ENCODE measurements around the gene CLIC6.
A peak's percentile ranks its signal among the peaks of the same experiment; 100 is the strongest.

Gene CLIC6

DNA sequence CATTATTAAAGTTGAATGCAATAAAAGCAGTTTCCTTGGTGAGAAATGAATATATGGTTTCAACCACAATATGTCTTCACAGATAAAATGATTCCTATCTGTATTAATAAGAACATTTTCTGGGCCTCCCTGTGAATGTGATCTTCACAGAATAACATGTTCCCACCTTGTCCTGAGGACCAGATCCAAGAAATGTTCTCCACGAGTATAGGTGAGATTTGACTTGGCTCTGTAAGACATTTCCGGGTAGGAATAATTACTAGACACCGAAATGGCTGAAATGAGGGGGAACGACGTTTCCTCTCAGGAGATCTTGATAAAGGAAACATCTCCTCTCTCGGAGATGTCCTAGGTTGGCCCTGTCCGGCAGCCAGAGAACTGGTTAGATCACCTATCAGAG, 61.4 kb downstream of the CLIC6 start:
- no peak for DNase-seq

DNA sequence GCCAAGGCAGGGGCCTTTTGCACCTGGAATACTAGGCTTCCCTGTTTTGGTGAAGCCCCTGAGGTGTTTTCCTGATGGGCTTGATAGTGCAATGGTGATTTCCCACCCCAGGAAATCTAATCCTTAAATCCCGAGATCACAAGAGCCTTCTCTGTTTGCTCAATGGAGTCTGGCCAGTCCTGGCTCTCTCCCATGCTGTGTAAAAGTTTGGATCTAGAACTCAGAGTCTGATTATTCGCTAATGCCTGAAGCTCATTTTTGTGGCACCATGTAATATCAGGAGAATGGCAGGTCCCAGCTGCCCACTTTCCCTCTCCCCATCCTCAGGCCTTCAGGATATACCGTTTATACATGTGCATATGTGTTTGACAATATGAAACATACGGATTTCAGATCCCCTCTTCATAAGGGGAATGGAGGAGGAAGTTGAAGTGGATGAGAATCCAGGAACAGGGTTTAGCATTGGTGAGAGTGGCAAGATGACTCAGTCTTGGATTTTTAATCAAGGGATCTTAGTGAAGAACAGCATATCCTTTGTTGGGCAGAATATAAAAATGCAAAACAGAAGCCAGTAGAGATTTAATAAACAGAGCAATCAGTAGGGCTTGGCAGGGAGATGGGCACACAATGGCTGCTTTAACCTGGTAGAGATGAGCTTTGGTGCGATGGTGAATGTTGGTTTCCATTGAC, 62.1 kb downstream of the CLIC6 start:
- DNase-seq = no peak

DNA sequence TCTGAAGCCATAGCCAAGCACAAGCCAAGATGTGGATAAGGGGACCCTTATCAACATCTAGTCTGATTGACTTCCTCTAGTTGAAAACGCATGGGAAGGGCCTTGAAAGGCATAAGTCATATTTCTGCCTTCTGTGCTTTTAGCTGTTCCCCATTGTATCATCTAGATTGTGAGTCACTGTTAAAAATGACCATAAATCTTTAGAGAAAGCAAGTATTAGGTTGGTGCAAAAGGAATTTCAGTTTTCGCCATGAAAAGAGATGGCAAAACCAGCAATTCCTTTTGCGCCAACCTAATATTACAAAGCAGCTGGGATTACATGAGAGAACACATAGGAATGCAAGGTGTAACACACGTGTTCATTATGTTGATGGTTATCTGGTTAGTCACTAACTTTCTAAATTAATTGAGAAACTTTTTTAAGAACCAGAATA, 63.6 kb downstream of the CLIC6 start:
- DNase-seq = no peak

DNA sequence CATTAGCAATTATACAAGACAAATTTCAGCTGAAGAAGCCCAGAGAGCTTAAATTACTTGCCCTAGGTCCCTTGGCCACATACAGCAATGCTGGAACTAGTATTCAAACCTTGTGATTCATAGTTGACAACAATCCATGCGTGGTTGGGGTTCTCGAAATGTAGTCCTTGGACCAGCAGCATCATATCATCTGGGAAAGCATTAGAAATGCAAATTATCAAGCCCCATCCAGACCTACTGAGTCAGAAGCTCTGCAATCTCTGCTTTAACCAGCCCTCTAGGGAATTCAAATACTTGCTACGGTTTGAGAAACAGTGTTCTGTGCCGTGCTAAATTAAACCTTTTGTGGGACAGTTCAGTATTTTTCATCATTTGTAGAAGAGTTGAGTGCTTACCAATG, 65.1 kb downstream of the CLIC6 start:
- no peak for DNase-seq

DNA sequence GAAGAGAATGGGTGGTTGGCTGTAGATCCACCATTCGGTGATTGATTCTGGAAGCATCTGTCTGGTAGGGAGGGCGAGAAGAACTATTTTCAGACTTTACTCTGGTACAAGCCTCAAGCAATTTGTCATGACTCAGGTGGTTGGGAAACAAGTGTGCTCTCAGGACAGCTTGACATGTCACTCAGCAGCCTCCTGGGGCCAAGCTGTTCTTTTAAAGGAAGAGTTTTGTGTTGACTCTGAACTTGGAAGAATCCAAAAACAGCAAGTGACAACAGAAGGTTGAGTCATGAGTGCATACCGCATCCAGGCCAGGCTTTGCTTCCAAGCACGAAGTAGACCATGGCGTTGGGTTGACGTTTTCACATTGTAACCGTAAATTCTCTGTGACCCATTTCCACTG, 65.9 kb downstream of the CLIC6 start:
- no peak for DNase-seq

DNA sequence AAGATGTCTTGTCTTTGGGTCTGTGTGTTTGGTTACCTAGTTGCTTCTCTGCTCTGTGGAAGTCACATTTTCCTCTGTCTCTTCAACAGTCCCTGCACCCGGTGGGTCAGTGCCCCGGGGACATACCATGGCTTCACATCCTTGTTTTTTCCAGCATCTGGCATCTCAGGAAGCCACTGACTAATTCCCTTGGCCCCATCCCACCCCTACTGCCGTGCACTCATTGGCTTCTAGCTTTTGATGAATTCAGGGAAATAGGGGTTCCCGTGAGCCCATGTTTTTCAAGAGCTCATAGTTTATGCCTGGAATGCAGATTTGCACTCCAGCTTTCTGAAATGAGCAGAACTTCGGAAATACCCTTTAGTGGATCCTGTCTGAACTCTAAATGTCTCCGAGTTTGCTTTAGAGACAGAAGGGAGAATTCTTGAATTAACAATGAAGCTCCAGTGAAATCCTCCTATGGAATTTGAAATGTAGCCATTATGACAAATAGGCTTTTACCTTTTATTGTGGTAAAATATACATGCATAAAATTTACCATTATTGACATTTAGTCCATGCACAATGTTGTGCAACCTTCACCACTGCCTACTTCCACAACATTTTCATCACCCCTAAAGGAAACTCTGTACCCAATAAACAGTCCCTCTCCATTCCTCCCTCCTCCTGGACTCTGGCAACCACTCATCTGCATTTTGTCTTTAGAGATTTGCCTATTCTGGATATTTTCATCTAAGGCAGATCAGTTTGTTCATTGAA, 67.5 kb downstream of the CLIC6 start:
- DNase-seq = no peak

DNA sequence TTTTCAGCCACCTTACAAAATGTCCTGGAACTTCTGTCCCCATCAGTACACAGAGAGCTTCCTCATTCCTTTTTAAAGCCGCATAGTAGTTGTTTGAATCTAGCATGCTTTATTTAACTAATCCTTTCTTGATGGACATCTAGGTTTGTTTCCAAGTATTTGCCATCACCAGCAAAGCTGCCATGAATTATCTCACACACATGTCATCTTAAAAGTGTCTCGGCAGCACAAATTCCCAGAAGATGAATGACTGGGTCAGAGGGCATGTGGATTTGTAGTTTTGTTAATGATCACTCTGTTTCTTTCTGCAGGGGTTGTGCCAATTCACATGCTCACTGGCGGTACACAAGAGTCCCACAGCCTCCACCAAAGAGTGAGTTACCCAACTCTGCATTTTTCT, 68.3 kb downstream of the CLIC6 start:
- DNase-seq = no peak

DNA sequence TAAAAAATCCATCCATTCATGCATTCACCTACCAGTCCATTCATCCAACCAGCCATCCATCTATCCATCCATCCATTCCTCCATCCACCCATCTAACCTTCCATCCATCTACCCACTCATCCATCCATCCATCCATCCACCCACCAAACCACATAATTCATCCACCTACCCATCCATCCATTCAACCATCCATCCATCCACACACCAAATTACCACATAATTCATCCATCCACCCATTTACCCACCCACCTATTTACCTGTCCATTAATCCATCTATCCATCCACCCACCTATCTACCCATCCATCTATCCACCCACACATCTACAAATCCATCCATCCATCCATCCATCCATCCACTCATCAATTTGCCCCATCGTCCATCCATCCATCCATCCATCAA, 71.4 kb downstream of the CLIC6 start:
- DNase-seq = no peak

DNA sequence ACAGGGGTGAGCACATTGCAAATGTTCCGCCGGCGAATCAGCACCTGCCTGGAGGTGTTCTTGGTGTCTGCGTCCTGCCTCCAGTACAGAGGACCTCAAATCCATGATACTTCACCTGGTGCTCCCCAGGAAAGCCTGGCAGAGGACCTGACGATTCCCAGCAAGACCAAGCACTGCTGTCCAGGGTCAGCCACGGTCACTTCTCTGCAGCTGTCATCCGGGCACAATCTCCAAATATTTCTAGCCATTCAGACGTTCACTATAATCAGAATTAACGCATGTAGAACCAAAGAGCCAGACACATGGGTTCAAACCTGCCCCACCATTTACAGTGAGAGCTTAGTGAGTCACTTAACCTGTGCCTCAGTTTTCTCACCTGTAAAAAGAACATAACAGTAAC, 74.5 kb downstream of the CLIC6 start:
- DNase-seq = no peak

DNA sequence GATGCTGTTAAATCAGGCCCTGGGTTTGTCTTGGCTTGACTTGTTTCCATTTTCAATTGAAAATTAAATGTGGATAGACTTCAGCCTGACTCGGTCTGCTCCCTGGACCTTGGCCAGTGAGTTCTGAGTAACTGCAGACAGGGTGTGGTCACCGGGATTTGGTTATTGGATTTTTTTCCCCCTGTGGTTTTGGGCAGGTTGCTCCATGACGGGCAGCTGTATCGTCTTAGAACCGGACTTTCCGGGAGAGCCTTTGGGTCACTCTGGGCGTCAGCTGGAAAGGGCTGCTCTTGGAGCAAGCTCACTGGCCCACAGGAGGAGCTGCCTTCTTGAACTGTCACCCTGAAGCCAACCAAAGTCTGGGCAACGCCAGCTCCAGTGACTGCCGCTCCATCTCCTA, 75.0 kb downstream of the CLIC6 start:
- no peak for DNase-seq

DNA sequence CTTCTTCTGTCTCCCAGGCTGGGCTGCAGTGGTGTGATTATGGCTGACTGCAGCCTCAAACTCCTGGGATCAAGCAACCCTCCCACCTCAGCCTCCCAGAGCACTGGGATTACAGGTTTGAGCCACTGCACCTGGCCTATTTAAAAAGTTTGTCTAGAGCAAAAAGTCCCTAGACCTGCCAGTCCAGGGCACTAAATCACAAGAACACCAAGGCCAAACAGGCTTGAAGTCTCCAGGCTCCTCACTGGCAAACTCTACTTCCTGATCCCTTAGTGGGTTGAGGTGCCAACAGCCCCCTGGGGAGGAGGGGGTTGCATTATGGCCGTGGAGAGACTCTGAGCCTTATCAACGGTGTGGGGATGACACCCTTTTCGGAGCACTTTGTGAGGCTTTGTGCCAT, 76.0 kb downstream of the CLIC6 start:
- DNase-seq = no peak

DNA sequence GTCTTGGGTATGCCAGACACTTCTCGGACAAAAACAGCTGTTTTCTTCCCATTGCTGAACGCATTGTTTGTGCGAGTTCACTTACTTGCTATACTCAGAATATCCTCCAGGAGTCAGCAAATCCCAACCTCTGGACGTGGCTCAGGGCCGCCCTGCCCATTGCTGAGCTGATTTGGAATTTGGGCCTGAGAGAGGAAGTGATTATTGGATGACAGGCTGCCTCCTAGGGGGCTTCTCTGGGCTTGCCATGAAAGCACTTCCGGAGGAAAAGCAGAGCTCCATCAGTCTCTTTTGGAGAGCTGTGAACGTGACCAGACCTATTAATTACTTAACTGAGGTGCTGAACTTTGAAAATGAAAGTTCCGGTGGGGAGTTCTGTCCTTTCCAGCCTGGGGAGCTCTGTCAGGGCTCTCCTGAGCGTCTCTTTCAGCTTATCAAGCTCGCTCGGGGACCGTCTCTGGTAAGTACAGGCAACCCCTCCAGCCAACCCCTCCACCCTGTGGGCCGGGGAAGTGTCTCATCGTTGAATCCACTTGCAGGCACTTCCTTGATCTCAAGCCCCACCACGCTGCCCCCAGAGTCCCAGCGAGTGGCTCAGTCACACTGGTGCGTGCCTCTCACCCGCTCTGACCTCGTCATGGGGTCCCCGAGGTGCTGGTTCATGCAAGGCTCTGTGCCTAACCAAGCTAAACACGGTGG, 76.9 kb downstream of the CLIC6 start:
- DNase-seq = peak; percentile 57 to 84 (median 81)

DNA sequence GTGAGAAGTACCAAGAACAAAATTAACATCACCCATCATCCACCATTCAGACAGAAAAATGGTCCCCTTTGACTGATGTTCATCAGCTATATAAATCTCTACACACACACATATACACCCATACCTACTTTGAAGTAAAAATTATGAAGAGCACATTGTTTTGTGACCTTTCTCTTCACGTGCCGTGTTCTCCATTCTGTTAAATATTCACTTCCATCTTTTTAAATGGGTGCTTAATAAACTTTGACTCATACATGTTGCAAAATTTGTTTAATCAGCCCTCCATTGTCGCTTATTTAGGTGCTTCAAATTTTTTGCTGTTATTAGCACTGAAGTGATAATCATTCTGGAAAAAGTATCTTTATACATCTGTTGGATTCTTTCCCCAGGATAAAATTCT, 80.1 kb downstream of the CLIC6 start:
- no peak for DNase-seq

DNA sequence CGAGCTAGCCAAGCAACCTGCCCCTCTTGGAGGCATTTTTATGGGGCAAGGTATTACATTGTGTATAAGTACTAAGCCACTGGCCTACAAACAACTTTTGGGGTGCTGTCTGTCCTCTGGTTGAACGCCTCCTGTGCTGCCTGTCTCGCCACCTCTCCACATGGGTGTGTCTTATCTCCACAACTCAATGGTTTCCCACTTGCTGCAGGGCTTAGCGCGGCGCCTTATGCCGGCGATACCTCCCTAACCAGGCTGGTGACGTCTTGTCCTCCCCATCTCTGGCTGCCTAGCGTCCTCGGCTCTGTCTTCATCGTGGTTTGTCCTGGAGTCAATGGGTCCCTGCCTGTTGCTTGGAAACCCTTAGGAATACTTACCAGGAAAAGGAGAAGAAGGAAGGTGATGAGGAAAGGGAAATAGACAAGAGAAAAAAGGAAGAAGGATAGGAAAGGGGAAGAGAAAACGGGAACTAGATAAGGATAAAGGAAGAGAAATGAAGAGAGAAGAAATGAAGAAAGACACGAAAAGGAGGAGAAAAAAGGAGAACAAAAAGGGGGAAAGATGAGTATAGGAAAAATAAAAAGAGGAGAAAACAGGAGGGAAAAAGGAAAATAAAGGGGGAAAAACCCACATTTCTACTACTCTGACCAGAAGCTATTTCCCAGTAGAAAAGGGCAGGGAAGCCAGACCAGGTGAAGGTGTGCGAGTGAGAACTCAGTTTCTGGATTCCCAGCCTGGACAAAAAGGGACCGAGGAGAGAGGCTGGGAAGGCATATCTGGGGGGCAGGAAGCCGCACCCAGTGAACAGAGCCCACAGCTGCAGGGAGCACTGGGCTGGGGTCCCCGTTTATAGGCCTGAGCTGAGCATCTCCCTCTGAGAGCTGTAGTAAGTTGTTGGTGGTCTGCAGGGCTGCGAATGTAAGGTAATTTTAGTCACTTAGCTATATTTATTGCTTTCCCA, 86.2 kb downstream of the CLIC6 start:
- no peak for DNase-seq

DNA sequence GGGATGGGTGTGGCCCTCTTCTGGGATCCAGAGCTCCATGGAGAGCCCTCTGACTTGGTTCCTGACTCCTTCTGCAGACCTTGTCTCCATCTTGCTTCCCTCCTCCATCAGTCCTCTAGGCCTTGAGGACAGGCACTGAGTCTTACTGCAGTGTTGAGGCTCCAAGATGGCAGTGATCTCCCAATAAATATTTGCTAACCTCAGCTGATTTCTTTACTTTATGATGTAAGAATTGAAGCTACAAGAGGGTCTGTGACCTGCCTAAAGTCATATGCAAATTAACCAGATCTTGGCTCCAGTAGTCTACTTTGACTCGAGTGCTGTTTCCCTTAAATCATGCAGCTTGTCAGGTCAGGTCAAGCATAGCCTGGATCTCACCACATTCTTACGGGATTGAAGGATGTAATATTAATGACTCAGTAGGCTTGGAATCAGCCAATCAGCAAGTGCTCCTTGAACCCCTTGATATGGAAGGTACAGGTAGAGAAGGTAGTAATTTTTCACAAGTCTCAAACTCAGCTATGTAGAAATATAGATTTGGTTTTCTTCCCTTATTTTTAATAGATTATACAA, 93.0 kb downstream of the CLIC6 start:
- DNase-seq = no peak

DNA sequence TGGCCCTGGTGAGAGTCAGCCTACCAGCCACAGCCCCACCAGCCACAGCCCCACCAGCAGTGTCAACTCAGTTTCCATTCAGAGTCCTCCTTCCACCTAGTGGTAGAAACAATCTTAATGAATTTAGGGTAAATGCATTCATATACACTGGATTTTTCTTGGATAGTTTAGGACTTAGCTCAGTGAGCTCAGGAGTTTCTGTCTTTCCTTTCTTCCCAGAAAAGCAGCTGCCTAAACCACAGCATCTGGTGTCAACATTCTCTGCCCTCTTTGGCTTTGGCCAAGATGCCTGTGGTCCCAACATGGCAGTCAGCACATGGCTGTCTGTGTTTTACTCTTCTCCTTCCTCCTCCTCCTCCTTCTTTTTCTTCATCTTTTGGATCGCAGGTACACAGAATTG, 94.0 kb downstream of the CLIC6 start:
- DNase-seq = no peak

DNA sequence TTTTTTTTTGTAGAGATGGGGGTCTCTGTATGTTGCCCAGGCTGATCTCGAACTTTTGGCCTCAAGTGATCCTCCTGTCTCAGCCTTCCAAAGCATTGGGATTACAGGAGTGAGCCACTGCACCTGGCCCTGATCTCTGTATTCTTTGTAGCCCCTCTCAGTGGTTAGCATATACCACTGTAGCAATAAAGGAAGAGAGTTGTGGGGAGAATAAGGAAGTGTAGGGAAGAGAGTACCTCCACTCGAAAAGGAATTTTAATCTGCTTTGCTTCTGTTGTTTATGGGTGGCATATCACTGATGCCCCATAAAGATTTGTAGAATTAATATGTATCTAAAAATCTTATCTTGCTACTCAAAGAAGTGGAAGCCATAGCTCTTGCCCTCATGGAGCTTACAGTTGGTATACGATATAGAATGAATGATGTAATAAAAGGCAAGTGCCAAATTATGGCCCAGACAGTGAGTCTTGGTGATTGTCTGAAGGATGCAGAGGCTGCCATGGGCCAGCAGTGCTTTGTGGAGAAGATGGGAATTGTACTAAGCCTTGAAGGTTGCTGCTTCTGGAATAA, 96.0 kb downstream of the CLIC6 start:
- no peak for DNase-seq

DNA sequence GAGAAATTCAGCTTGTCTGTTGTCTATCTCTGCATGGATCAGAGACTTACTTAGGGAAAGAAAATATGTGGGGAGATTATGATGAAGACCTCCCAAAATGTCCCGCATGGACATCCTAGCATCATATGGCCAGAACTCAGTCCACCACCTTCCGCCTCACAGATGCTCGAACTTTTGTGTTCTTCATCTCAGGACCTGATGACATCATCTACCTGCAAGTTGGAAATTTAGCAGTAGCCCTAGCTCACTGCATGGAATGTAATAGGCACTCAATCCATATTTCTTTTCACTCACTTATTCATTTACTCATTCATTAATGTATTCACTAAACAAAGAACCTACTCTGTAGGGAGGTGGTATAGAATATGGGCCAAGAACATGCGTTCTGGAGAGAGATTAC, 96.8 kb downstream of the CLIC6 start:
- DNase-seq = no peak

DNA sequence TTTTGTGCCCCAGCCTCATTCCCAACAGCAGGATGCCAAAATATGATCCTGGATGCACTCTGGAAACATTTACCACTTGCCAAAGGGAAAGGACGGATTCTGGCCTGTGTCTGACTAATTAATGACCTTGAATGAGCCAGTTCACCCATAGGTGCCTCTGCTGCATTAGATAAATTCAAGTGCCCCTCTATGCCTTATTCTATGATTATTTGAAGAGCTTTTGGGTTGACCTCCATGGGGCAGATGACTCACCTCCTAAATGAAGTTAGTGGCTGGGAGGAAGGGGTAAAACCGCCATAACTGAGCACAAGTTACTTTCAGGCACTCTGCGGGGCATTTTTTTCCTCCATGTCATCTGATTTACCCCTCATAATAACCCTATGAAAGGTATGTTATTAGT, 98.1 kb downstream of the CLIC6 start:
- no peak for DNase-seq
